ENCODE results near the gene PAX8.

PAX8 gene

DNA sequence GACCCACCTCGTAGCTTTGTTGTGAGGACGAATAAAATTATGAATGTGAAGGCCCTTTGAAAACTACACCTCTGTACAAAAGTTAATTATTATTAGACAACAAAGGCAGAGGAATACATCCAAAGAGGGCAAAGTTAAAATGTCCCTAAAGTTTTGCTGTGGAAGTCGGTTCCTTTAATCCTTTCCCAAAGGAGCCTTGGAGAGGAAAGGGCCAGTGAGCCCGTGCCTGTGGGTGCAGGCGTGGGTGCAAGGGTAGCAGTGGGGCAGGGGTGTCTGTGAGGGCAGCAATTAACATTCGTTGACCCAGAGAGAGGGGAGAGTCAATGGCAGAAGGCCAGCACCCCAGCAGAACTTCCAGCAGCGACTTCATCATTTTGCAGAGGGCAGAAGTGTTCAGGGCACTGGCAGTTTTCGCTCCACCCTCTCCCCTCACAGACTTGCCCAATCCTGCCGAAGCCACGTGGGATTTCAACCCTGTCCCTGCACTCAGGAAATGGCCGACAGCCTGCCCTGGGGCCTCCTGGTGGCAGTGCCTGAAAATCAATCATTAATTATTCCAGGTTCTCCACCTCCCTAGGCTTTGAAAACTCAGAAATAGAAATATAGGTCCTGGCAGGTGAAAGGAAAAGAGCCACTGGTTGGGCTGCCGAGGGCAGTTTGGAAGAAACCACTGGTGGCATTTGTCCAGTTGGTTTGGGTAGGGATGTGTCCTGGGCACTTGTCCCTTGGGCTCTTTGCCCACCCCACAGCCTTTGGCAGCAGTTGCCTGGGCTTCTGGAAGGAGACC lies 4.2 kb upstream of the PAX8 start:
- no peak for DNase-seq (ENCODE audit: extremely low read depth, low read depth)
- H3K4me3 ChIP-seq (replicated peaks; ENCODE audit: low read depth, low read length) = no peak overlapping the region
- TF ChIP-seq CTCF (IDR thresholded peaks at IDR 0.05; ENCODE audit: low read depth, low read length, missing control alignments) = no peak

- no peak for DNase-seq (ENCODE audit: extremely low read depth, low read depth)
- TF ChIP-seq CTCF (IDR thresholded peaks at IDR 0.05; ENCODE audit: low read depth, low read length, missing control alignments) = no peak
- H3K4me3 ChIP-seq (replicated peaks; ENCODE audit: low read depth, low read length) = no peak overlapping the region
Observed at GRCh38 chr2:113281910-113282746, 3.4 kb upstream of the PAX8 start.

- no peak overlapping the region for H3K4me3 ChIP-seq (replicated peaks; ENCODE audit: low read depth, low read length)
- no peak for TF ChIP-seq CTCF (IDR thresholded peaks at IDR 0.05; ENCODE audit: low read depth, low read length, missing control alignments)
- DNase-seq (ENCODE audit: extremely low read depth, low read depth) = no peak
Observed at GRCh38 chr2:113278073-113278741, 514 bp downstream of the PAX8 start.

DNA sequence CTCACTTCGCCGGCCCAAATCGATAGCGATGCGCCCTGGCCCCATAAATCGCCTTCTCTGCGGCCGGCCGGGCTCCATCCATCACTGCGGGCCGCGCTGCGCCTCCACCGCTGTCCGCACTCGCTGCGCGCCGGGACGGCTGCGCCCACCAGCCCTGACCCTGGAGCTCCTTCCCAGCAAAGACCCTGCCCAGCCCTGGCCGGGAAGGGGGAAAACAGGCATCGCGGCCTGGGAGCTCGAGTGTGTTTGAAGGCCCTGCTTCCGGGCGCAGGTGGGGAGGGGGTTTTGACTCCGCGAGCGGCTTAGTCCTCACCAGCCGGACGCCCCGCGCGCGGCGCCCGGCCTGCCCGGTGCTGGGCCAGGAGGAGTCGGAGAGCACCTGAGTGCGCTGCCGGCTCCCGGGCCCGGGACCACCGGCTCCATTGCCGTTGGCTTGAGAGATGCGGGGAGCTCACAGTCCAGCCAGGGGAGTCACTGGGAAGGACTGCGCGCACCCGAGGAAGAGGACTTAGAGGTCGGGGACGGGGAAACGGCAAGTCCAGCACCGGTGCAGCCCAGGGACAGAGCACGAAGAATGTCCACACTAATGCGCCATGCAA lies 1.1 kb downstream of the PAX8 start:
- TF ChIP-seq CTCF (IDR thresholded peaks at IDR 0.05; ENCODE audit: low read depth, low read length, missing control alignments) = no peak
- no peak for DNase-seq (ENCODE audit: extremely low read depth, low read depth)
- H3K4me3 ChIP-seq (replicated peaks; ENCODE audit: low read depth, low read length) = no peak overlapping the region

GRCh38 chr2:113276761-113277425 lies 1.8 kb downstream of the PAX8 start:
- no peak for DNase-seq (ENCODE audit: extremely low read depth, low read depth)
- no peak overlapping the region for H3K4me3 ChIP-seq (replicated peaks; ENCODE audit: low read depth, low read length)
- TF ChIP-seq CTCF (IDR thresholded peaks at IDR 0.05; ENCODE audit: low read depth, low read length, missing control alignments) = no peak

DNA sequence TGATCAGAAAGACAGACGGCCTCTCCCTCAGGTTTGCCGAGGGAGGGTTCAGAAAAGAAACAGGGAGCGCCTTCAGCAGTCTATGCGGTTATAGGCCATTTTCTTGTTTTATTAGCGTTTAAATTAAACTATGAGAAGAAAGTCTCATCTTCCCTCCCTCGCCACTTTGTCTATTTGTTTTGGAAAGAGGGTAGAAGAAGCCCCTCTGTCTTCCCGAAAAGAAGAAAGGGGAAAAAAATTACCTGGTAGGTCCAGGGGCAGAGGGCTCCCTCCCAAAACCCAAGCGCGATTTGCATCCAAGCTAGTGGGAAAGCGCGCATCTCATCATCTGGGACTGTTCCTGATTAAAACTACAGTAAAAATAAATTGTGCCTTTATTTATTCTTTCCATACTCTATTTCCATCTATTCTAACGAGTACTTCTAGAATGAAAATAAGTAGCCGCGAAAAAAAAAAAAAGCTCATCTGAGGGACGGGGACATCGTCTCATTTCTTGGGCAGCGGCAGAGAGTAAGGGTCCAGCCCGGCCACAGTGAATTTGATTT lies 2.4 kb downstream of the PAX8 start:
- no peak for TF ChIP-seq CTCF (IDR thresholded peaks at IDR 0.05; ENCODE audit: low read depth, low read length, missing control alignments)

More for the DNA sequence above, 2.4 kb downstream of the PAX8 start:
- H3K4me3 ChIP-seq (replicated peaks; ENCODE audit: low read depth, low read length) = no peak overlapping the region
- no peak for DNase-seq (ENCODE audit: extremely low read depth, low read depth)
